ENCODE measurements around the gene TRPM3. TPM values are rescaled to one million over a fixed set of nuclear protein-coding genes. Genes with fewer than 3 reads are reported as not detected.

The TRPM3 gene
- total RNA-seq, 1 donor from 2014 or later, result 0.22 TPM

GRCh38 chr9:70923961-70924360, 197.5 kb downstream of the TRPM3 start:
- H3K27ac ChIP-seq (replicated peaks), result no peak overlapping the region
- H3K9me3 ChIP-seq (replicated peaks), result no peaks in the 10 kb centered on the region
- no peaks in the 10 kb centered on the region for H3K27me3 ChIP-seq (ENCODE audit: low read depth)
- DNase-seq, result no peak
- no peaks in the 10 kb centered on the region for H3K36me3 ChIP-seq
- no peak for TF ChIP-seq CTCF (IDR thresholded peaks at IDR 0.05; ENCODE audit: borderline replicate concordance)
- peaks cover 6% of the 10 kb centered on the region for H3K4me1 ChIP-seq
- intact Hi-C loops (cut with micrococcal nuclease), result no loop called here
- no peak overlapping the region for H3K4me3 ChIP-seq

- no peaks in the 10 kb centered on the region for H3K36me3 ChIP-seq
- intact Hi-C loops (cut with micrococcal nuclease), result no loop called here
- H3K4me3 ChIP-seq, result no peak overlapping the region
- TF ChIP-seq CTCF (IDR thresholded peaks at IDR 0.05; ENCODE audit: borderline replicate concordance), result no peak
- no peak overlapping the region for H3K27ac ChIP-seq (replicated peaks)
- no peaks in the 10 kb centered on the region for H3K9me3 ChIP-seq (replicated peaks)
- no peak for DNase-seq
- H3K27me3 ChIP-seq (ENCODE audit: low read depth), result no peaks in the 10 kb centered on the region
- H3K4me1 ChIP-seq, result peaks cover 6% of the 10 kb centered on the region
These were observed 200.3 kb downstream of the TRPM3 start for GRCh38 chr9:70921136-70921535.

GRCh38 chr9:70917277-70917676, 204.1 kb downstream of the TRPM3 start:
- H3K4me3 ChIP-seq, result no peak overlapping the region
- H3K9me3 ChIP-seq (replicated peaks), result no peaks in the 10 kb centered on the region
- H3K27ac ChIP-seq (replicated peaks), result no peak overlapping the region
- H3K36me3 ChIP-seq, result no peaks in the 10 kb centered on the region
- no peaks in the 10 kb centered on the region for H3K27me3 ChIP-seq (ENCODE audit: low read depth)
- no peak for DNase-seq
- H3K4me1 ChIP-seq, result no peaks in the 10 kb centered on the region
- intact Hi-C loops (cut with micrococcal nuclease), result no loop called here
- TF ChIP-seq CTCF (IDR thresholded peaks at IDR 0.05; ENCODE audit: borderline replicate concordance), result no peak

GRCh38 chr9:70911791-70912190, 209.6 kb downstream of the TRPM3 start:
- no peaks in the 10 kb centered on the region for H3K36me3 ChIP-seq
- H3K4me3 ChIP-seq, result no peak overlapping the region
- no peaks in the 10 kb centered on the region for H3K9me3 ChIP-seq (replicated peaks)
- TF ChIP-seq CTCF (IDR thresholded peaks at IDR 0.05; ENCODE audit: borderline replicate concordance), result no peak
- H3K27me3 ChIP-seq (ENCODE audit: low read depth), result no peaks in the 10 kb centered on the region
- no peak for DNase-seq
- intact Hi-C loops (cut with micrococcal nuclease), result no loop called here
- H3K27ac ChIP-seq (replicated peaks), result no peak overlapping the region
- peaks cover 15% of the 10 kb centered on the region for H3K4me1 ChIP-seq

- Histone ChIP-seq H3K9me3 (replicated peaks) (no peaks in the 10 kb centered on the region), H3K36me3 (no peaks in the 10 kb centered on the region), H3K27ac (replicated peaks) (no peak overlapping the region), H3K4me1 (peaks cover 15% of the 10 kb centered on the region), H3K27me3 (ENCODE audit: low read depth) (no peaks in the 10 kb centered on the region), H3K4me3 (no peak overlapping the region)
- intact Hi-C loops (cut with micrococcal nuclease), result no loop called here
- no peak for TF ChIP-seq CTCF (IDR thresholded peaks at IDR 0.05; ENCODE audit: borderline replicate concordance)
- DNase-seq, result no peak
These were observed 210.8 kb downstream of the TRPM3 start for GRCh38 chr9:70910598-70910997.

- H3K9me3 ChIP-seq (replicated peaks), result no peaks in the 10 kb centered on the region
- H3K4me1 ChIP-seq, result no peaks in the 10 kb centered on the region
- intact Hi-C loops (cut with micrococcal nuclease), result no loop called here
- no peak overlapping the region for H3K4me3 ChIP-seq
- H3K27me3 ChIP-seq (ENCODE audit: low read depth), result no peaks in the 10 kb centered on the region
- DNase-seq, result no peak
- no peak for TF ChIP-seq CTCF (IDR thresholded peaks at IDR 0.05; ENCODE audit: borderline replicate concordance)
- H3K27ac ChIP-seq (replicated peaks), result no peak overlapping the region
- no peaks in the 10 kb centered on the region for H3K36me3 ChIP-seq
These were observed 218.7 kb downstream of the TRPM3 start for GRCh38 chr9:70902692-70903131.

Data from left ventricle myocardium inferior (tissue), 1 donor.